Central memory CD4-positive, alpha-beta T cell (primary cell): Measurements from ENCODE around the gene PSPC1.

Source experiments
- DNase-seq: peaks from one replicate; pipeline ENCODE4 v3.0.0; 2022

The PSPC1 gene

DNA sequence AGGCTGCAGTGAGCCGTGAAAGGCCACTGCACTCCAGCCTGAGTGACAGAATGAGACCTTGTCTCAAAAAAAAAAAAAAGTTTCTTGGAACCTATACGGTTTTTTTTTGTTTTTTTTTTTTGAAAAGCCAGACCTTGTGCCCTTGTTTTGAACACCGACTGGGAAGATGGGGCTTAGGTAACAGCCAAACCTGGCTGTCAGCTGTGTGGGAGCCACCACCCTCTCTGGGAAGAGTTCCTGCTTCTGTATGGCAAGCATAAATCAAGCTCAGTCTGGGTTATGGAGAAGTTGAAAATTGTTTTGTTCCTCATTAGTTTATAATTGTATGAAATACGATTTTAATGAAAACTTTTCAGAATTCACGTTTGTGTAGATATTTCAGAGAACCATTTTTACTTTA lies 109.8 kb downstream of the PSPC1 start:
- DNase-seq, result no peak

DNA sequence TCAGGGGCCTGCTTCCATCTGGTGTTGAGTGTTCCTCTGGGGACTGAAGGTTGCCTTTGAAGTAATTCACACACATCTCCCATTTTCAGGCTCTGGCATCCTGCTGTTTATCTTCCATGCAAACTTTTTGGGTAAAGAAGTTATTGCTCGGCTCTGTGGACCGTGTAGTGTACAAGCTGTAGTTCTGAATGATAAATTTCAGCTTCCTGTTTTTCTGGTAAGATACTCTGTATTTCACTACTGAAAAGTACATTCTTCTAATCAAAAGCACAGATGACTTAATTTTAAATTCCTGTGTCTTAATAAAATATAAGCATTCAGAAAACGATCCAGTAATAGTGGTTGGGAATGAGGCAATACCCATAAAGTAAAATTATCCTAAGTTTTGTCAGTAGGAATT lies 112.6 kb downstream of the PSPC1 start:
- DNase-seq, result no peak

DNA sequence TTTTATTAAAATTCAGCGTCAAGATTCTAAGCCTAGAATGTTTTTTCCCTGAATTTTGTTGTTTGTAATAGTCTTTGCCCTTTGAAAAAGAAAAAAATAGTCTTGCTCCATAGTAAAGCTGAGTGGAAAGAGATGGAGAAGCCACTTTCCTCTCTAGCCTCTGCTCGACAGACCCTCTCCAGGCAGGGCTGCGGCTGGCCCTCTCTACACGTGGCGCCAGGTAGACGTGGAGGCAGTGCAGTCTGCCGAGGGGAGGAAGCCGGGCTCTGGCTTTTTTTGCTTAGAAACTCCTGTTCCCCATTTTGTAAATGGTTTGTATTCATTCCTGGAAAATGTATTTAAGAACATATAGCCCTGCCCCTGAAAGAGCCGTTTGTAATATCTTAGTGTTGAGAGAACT lies 114.0 kb downstream of the PSPC1 start:
- no peak for DNase-seq

DNA sequence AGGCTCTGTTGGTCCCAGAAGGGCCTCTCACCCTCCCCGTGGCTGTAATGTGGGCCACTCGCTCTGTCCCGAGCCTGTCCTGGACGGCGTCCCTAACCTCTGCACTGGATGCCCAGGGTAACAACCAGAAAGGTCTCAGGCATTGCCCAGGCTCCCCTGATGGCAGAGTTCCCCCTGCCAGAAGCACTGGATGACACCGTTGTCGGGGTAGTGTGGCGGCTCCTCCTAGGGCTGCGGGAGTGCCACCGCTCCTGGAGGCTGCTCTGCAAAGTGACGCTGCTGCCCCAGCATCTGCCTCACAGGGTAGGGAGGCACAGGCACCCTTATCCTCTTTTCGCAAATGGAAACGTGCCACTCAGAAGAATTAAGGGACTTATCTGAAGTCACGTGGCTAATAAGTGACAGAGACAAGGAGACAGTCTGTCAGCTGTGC lies 117.3 kb downstream of the PSPC1 start:
- DNase-seq, result no peak

DNA sequence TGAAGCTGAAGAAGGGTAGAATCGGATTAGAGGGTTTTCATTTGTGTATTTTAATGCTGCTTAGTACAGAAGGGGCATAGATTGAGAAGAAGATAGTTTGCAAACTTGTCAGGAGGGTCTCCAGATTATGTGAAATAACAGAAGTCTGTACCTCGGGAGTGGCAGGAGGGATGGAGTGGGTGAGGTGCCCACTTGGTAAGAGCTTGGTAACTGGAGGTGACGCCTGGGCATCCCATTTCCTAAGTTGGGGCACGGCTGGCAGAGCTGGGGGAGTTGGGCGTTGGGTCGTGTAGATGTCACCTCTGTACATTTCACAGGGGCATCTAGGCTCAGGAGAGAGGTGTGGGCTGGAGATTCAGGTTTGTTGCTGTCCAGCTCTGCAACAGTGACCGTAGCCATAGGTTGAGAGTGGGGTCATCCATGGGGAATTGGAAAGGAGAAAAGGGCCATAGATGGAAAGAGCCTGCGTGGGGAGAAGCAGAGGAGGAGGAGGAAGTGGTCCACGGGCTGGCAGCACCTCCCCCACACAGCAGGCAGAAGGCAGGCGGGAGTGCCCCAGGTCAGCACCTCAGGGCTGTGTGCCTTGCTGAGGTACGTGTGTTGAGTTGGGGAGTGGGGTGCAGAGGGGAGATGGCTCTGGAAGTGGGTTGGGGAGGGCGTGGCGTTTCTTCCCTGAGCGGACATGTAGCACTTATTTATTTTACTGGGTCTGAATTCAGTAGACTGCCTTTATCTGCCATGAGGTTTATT lies 118.1 kb downstream of the PSPC1 start:
- DNase-seq, result no peak

DNA sequence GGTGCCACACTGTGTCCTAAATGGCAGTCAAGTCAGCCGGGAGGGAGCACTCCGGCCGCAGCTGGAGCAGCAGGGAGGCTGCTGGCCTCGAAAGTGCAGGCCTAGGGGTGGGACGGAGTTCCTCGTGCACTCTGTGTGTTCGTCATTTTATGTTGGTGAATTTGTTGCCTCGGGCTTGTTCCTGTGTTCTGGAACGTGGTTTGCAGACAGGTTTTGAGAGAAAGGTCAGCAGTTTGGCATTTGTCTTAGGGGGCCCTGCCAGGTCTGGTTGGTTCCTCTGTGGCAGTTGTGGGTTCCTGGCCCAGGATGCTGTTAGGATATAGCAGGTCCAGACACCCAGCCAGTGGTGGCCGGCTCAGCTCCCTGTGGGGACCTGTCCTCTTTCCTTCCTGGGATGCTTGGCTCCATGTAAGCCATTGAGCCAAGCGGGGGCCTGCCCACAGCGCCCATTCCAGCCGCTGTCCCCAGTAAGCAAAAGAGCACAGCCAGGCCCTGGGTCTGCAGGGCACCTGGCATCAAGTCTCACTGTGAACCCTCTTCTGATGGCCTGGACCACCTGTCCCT lies 119.2 kb downstream of the PSPC1 start:
- DNase-seq, result no peak

DNA sequence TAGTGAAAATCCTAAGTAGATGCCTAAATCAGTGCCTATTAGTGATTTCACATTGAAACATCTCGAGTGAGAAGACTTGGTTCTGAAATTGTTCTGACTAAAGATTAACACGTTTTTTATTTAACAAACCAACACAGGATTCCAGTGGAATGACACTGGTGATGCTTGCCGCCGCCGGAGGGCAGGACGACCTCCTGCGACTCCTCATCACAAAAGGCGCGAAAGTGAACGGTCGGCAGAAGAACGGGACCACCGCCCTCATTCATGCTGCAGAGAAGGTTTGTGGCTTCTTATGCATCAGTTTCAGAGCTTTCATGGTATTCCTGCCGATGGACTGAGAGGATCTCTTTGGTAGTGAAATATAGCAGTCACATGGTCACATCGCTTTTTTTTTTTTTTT lies 121.2 kb downstream of the PSPC1 start:
- DNase-seq, result no peak

DNA sequence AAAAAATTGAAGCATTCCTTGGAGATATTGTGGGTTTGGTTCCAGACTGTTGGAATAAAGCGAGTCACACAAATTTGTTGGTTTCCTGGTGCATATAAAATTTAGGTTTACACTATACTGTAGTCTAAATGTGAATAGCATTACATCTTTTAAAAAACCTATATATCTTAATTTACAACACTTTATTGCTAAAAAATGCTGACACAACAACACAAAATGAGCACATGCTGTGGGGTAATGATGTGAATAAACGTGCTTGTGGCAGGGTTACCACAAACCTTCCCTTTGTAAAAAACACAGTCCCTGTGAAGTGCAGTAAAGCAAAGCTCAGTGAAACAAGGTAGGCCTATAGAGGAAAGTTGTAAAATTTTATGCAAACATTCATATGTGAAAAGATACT lies 121.6 kb downstream of the PSPC1 start:
- DNase-seq, result no peak

DNA sequence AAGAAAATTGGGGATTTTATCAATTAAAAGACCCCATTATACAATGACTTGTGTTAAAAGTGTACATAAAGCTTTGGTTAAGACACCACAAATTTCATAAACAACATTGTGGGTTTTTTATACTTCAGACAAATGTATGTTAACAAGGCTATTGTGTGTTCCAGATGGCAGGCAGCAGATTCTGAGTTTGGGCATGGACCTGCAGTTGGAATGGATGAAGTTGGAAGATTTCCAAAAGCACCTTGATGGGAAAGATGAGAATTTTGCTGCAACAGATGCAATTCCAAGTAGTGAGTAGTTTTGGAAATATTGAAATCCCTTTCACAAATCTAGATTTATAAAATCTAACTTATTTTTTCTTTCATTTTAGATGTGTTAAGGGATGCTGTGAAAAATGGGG lies 123.9 kb downstream of the PSPC1 start:
- DNase-seq, result no peak

DNA sequence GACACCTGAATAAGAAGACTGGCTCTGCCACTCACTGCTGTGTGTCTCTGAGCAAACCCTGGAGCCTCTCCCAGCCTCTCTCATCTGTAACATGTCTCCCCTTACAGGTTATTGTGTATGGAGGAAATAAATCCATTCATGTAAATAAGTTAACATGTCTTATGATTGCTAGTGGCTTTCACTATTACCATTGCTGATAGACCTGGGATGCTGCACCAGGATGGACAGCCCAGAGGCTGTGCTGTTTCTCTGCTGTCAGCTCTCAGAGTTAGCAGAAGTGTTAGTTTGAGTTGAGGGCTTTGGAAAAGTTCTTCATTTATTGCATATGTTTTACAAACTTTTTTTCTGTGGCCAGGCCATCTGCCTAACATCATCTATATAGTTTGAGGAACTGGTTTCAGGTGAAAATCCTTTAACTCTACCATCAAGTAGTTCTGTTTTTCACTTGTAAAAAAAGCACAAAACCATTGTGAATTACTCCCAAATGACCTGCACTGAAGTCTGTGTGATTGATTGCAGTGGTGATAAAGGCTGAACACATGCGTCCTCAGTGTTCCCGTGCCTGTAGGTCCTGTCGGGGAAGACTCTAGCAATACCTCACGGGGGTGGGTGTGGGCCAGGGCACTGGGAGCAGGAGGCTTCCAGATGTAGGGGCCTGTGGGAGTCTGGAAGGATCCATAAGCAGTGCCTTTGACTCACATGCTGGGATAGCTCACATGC lies 124.7 kb downstream of the PSPC1 start:
- DNase-seq, result no peak
